ENCODE data around the gene AKAP9. TPM values are rescaled to one million over a fixed set of nuclear protein-coding genes. Genes with fewer than 3 reads are reported as not detected.

AKAP9 gene
- total and polyA plus RNA-seq, 9 of the 15 experiments (the other 6 are each of a cell fraction or from before 2014, with no cell fraction given) = 25.5 to 80.9 (median 46.3) TPM

DNA sequence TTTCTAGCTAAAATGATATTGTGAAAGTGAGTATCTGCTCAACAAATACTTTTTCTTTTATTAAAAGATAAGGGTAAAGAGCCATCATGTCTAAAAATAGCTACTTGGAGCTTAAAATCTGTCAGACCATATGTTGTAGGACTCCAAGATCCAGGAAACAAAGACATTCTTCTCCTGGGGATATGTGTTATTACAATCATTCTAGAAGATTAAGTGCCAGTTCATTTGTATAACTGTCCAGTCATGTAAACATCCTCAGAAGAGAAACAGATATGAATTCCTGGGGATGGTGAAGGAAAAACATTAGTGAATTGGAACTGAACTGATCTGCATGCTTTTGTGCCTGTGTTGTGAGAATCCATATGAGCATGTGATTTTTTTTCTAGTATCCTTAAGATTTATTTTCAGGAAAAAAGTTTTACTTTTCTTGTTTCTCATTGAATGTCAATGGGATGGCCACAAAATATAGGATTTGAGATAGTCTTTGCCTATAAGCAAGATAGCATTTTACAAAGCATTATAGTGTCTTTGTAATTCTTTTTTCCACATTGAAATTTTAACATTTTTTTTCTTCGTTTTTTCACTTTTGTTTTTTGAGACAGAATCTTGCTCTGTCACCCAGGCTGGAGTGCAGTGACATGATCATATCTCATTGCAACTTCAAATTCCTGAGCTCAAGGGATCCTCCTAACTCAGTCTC, 45.7 kb upstream of the AKAP9 start (continued):
- TF ChIP-seq, protein P1, sequence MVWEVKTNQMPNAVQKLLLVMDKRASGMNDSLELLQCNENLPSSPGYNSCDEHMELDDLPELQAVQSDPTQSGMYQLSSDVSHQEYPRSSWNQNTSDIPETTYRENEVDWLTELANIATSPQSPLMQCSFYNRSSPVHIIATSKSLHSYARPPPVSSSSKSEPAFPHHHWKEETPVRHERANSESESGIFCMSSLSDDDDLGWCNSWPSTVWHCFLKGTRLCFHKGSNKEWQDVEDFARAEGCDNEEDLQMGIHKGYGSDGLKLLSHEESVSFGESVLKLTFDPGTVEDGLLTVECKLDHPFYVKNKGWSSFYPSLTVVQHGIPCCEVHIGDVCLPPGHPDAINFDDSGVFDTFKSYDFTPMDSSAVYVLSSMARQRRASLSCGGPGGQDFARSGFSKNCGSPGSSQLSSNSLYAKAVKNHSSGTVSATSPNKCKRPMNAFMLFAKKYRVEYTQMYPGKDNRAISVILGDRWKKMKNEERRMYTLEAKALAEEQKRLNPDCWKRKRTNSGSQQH (CRISPR knock-in tag; IDR thresholded peaks at IDR 0.05) = no peak
- TF ChIP-seq ZNF3 (CRISPR knock-in tag; IDR thresholded peaks at IDR 0.05) (no peak), ETV5 (CRISPR knock-in tag; IDR thresholded peaks at IDR 0.05; ENCODE audit: low read depth) (no peak), CHD4 (IDR thresholded peaks at IDR 0.05; ENCODE audit: insufficient read depth, insufficient replicate concordance, low read depth, low read length, poor library complexity, severe bottlenecking) (no peak), BCOR (IDR thresholded peaks at IDR 0.05) (no peak), MAFG (tag; conservative IDR thresholded peaks at IDR 0.05) (peak; percentile 84), TFAM (CRISPR knock-in tag; conservative IDR thresholded peaks at IDR 0.05) (no peak), HOXB6 (CRISPR knock-in tag; IDR thresholded peaks at IDR 0.05; ENCODE audit: borderline replicate concordance) (no peak), HDAC8 (tag; IDR thresholded peaks at IDR 0.05) (no peak), IRF2 (CRISPR knock-in tag; IDR thresholded peaks at IDR 0.05) (no peak), ZBTB8A (IDR thresholded peaks at IDR 0.05; ENCODE audit: partially characterized antibody) (no peak), ZNF780A (CRISPR knock-in tag; IDR thresholded peaks at IDR 0.05) (no peak), MCM2 (IDR thresholded peaks at IDR 0.05; ENCODE audit: low read depth) (no peak), ZNF668 (CRISPR knock-in tag; IDR thresholded peaks at IDR 0.05) (no peak), BRD9 (IDR thresholded peaks at IDR 0.05; ENCODE audit: low read depth, partially characterized antibody) (peak; percentile 37), STAT5A (IDR thresholded peaks at IDR 0.05; ENCODE audit: borderline replicate concordance, low read length) (no peak)
- TF ChIP-seq, protein P2, sequence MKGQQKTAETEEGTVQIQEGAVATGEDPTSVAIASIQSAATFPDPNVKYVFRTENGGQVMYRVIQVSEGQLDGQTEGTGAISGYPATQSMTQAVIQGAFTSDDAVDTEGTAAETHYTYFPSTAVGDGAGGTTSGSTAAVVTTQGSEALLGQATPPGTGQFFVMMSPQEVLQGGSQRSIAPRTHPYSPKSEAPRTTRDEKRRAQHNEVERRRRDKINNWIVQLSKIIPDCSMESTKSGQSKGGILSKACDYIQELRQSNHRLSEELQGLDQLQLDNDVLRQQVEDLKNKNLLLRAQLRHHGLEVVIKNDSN (CRISPR knock-in tag; IDR thresholded peaks at IDR 0.05) = no peak
- TF ChIP-seq, protein P3, sequence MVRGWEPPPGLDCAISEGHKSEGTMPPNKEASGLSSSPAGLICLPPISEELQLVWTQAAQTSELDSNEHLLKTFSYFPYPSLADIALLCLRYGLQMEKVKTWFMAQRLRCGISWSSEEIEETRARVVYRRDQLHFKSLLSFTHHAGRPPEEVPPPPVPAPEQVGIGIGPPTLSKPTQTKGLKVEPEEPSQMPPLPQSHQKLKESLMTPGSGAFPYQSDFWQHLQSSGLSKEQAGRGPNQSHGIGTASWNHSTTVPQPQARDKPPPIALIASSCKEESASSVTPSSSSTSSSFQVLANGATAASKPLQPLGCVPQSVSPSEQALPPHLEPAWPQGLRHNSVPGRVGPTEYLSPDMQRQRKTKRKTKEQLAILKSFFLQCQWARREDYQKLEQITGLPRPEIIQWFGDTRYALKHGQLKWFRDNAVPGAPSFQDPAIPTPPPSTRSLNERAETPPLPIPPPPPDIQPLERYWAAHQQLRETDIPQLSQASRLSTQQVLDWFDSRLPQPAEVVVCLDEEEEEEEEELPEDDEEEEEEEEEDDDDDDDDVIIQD (CRISPR knock-in tag; IDR thresholded peaks at IDR 0.05) = no peak
- TF ChIP-seq, protein P4, sequence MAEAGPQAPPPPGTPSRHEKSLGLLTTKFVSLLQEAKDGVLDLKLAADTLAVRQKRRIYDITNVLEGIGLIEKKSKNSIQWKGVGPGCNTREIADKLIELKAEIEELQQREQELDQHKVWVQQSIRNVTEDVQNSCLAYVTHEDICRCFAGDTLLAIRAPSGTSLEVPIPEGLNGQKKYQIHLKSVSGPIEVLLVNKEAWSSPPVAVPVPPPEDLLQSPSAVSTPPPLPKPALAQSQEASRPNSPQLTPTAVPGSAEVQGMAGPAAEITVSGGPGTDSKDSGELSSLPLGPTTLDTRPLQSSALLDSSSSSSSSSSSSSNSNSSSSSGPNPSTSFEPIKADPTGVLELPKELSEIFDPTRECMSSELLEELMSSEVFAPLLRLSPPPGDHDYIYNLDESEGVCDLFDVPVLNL (CRISPR knock-in tag; IDR thresholded peaks at IDR 0.05; ENCODE audit: low read depth) = no peak
- TF ChIP-seq, protein P5, sequence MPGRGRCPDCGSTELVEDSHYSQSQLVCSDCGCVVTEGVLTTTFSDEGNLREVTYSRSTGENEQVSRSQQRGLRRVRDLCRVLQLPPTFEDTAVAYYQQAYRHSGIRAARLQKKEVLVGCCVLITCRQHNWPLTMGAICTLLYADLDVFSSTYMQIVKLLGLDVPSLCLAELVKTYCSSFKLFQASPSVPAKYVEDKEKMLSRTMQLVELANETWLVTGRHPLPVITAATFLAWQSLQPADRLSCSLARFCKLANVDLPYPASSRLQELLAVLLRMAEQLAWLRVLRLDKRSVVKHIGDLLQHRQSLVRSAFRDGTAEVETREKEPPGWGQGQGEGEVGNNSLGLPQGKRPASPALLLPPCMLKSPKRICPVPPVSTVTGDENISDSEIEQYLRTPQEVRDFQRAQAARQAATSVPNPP (IDR thresholded peaks at IDR 0.05; ENCODE audit: borderline replicate concordance, insufficient read depth, insufficient read length) = no peak
- TF ChIP-seq, protein P6, sequence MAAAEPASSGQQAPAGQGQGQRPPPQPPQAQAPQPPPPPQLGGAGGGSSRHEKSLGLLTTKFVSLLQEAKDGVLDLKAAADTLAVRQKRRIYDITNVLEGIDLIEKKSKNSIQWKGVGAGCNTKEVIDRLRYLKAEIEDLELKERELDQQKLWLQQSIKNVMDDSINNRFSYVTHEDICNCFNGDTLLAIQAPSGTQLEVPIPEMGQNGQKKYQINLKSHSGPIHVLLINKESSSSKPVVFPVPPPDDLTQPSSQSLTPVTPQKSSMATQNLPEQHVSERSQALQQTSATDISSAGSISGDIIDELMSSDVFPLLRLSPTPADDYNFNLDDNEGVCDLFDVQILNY (CRISPR knock-in tag; IDR thresholded peaks at IDR 0.05) = no peak
